ENCODE measurements around the gene RPL22L1.
"Not testable (repeated sequence)": the region's sequence is repeated elsewhere in the genome, so short reads cannot be mapped to it uniquely, and the experiment has no call there.

The RPL22L1 gene

DNA sequence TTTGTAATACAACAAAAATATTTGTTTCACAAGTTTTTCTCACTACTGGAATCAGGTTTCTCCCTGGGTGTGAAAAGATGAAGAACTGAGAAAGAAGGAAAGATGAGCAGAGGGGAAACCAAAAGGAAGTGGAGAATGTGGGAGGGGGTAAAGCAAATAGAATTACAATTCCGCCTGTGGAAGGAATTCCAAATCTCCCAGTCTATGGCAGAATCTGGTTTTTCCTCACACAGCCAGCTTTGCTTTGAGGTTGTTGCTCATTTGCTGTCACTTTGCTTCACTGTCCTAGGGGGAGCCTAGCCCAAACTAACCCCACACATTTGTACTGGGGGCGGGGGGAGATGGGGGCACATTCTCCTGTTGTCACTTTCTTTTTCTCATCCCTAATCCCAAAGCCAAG is 43.9 kb downstream of the RPL22L1 start:
- no peak for DNase-seq

DNA sequence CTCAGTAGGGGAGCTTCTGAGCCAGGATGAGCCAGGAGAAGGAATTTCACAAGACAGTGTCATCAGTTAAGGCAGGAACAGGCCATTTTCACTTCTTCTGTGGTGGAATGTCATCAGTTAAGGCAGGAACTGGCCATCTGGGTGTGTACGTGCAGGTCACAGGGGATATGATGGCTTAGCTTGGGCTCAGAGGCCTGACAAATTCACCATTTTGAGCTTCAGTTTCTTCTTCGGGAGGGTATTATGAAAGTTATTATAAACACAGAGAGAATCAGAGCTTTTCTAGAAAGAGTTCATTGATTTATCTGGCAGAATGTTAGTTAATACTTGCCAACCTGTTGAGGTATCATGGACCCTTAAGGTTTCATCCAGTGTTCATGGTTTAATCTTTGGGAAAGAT is 46.4 kb downstream of the RPL22L1 start:
- DNase-seq: not testable (repeated sequence)

DNA sequence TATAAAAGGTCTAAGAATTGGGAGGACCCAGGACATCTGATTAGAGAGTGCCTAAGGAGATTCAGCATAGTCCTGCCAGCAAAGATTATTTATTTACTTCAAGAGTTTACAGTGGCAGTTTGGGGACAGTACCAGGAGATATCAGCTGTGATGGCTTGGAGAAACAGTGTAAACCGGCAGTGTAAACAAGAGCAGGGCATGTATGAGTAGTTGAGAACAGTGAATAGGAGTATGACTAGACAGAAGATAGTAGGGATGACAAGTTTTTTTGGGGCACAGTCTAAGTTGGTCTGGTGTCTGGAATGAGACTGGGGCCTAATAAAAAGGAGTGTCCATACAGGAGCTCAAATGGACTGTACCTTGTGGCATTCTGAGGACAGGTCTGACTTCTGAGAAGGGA is 51.7 kb downstream of the RPL22L1 start:
- DNase-seq: not testable (repeated sequence)

DNA sequence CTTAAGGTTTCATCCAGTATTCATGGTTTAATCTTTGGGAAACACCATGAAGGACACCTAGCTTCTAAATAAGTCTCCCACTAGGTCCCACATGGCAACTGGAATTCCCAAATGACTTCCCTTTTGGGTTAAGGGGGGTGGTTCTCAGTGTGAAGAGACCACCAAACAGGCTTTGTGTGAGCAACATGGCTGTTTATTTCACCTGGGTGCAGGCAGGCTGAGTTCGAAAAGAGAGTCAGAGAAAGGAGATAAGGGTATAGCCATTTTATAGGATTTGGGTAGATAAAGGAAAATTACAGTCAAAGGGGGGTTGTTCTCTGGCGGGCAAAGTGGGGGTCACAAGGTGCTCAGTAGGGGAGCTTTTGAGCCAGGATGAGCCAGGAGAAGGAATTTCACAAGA is 52.5 kb downstream of the RPL22L1 start:
- DNase-seq: not testable (repeated sequence)

DNA sequence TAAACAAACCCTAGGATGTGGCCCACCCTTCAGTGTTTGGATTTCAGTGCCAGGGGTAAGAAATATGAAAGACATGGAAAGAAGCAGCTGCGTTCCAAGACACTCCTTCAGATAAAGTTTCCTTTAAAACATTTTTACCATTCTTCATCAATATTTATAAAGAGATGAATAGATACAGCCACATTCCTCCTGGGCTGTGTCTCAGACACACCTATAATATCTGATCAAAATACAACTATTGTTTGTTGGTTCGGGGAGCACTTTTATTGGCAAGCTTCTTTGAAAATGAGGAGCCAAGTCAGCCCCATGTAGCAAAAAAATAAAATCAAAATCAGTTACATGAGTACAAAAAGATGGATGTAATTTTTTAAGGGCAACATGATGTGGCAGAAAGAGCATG is 53.2 kb downstream of the RPL22L1 start:
- DNase-seq: no peak

DNA sequence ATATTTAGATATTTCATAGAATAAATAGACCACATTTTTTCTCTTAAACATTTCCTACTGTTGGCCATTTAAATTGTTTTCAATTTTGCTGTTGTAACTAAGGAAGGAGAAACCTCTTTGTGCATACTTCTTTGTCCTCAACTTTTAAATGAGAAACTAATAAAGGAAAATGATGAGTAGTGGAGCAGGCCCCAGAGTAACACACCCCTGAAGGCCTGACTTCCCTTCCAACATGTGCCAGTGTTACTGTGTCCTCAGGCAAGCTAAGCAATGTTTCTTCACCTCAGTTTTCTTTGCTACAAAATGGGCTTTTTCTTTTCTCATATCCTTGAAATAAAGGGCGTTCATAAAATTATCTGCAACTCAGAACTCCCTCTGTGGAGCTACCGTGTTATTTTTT is 53.7 kb downstream of the RPL22L1 start:
- DNase-seq: no peak

DNA sequence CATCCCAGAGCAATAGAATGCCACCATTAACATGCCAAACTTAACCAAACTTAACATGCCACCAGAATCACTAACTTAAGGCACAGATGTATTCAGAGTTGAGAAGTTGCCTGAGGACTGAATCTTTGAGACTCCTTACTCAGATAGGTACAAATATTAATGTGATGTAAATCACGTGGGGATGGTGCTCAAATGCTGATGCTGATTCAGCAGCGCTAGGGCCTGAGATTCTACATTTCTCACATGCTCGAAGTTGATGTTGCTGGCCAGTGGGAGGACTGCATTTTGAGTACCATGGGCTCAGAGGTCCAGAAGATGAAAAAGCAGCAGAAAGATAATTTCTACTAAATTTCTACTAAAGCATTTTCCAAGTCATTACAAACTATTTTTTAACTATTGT is 54.1 kb downstream of the RPL22L1 start:
- no peak for DNase-seq

DNA sequence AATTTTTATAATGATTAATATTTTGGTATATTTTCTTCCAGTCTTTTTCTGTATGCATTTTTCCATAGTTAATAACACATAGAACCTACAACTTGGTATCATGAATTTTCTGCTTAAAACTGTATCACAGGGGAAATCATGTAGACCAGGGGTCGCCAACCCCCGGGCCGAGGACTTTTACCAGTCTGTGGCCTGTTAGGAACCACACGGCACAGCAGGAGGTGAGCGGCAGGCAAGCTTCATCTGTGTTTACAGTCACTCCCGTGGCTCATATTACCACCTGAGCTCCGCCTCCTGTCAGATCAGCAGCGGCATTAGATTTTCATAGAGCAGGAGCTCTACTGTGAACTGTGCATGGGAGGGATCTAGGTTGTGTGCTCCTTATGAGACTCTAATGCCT is 54.7 kb downstream of the RPL22L1 start:
- DNase-seq: no peak
